WTC11 (cell line): Measurements from ENCODE around the gene KIAA0930. TPM values are rescaled to one million over a fixed set of nuclear protein-coding genes. Genes with fewer than 3 reads are reported as not detected.

Source experiments
- ATAC-seq: fragments of 200-7000 bp; cut with Tn5 transposase; 2 replicates; pipeline ENCODE4 v1.10.0; 2021; ENCODE audit warnings: mild to moderate bottlenecking, moderate library complexity
- CTCF ChIA-PET: fragments of 300-600 bp; sonication (Branson Sonifier 250); formaldehyde crosslinking; loops from one replicate; lab custom pipeline; 2021; ENCODE audit warnings: antibody characterized with exemption; lab: Charles Lee
- POLR2A ChIA-PET: fragments of 350-600 bp; sonication (Branson Sonifier 250); formaldehyde crosslinking; loops from one replicate; lab custom pipeline; 2021; ENCODE audit warnings: antibody characterized with exemption; lab: Charles Lee
- DNase-seq: peaks from one replicate; pipeline ENCODE4 v3.0.0; 2021; ENCODE audit warnings: low spot score
- H3K27ac Mint-ChIP-seq: 2 replicates; pipeline ENCODE4 v1.8.0; 2021; ENCODE audit warnings: mixed read lengths
- H3K27me3 Mint-ChIP-seq: 2 replicates; pipeline ENCODE4 v1.8.0; 2021; ENCODE audit warnings: low read depth, mild to moderate bottlenecking, moderate library complexity, mixed read lengths
- H3K36me3 Mint-ChIP-seq: 2 replicates; pipeline ENCODE4 v1.8.0; 2021; ENCODE audit warnings: mixed read lengths
- H3K4me1 Mint-ChIP-seq: 2 replicates; pipeline ENCODE4 v1.8.0; 2022; ENCODE audit warnings: mixed read lengths
- H3K4me3 Mint-ChIP-seq: 2 replicates; pipeline ENCODE4 v1.8.0; 2021; ENCODE audit warnings: mild to moderate bottlenecking, moderate library complexity, mixed read lengths
- H3K9me3 Mint-ChIP-seq: 2 replicates; pipeline ENCODE4 v1.8.0; 2021; ENCODE audit warnings: mixed read lengths
- ATF1 ChIP-seq: sonication (generic); formaldehyde crosslinking; IDR thresholded peaks from 2 replicates; pipeline ENCODE4 v1.8.1; 2023; ENCODE audit warnings: mild to moderate bottlenecking, moderate library complexity, missing genetic modification reagents
- ELF4 ChIP-seq: sonication (generic); formaldehyde crosslinking; IDR thresholded peaks from 2 replicates; pipeline ENCODE4 v1.8.1; 2022; ENCODE audit warnings: low read depth, mild to moderate bottlenecking, moderate library complexity, missing genetic modification reagents
- ESRRA ChIP-seq: sonication (generic); formaldehyde crosslinking; IDR thresholded peaks from 2 replicates; pipeline ENCODE4 v1.8.1; 2022; ENCODE audit warnings: mild to moderate bottlenecking, missing genetic modification reagents, borderline replicate concordance
- FOXJ3 ChIP-seq: sonication (generic); formaldehyde crosslinking; IDR thresholded peaks from 2 replicates; pipeline ENCODE4 v1.9.0; 2021; ENCODE audit warnings: missing genetic modification reagents, mild to moderate bottlenecking, borderline replicate concordance
- GRHL2 ChIP-seq: fragments of 250-450 bp; sonication (Bioruptor Pico); IDR thresholded peaks from 2 replicates; pipeline ENCODE4 v1.8.0; 2022; ENCODE audit warnings: mild to moderate bottlenecking, moderate library complexity; ENCODE audit not compliant: insufficient replicate concordance, severe bottlenecking
- JUN ChIP-seq: sonication (generic); formaldehyde crosslinking; IDR thresholded peaks from 2 replicates; pipeline ENCODE4 v1.8.0; 2023; ENCODE audit warnings: mild to moderate bottlenecking, missing genetic modification reagents
- NR3C1 ChIP-seq: sonication (generic); formaldehyde crosslinking; conservative IDR thresholded peaks from 2 replicates; pipeline ENCODE4 v1.8.1; 2023; ENCODE audit warnings: low read depth, mild to moderate bottlenecking, missing genetic modification reagents
- SP1 ChIP-seq: sonication (generic); formaldehyde crosslinking; conservative IDR thresholded peaks from 2 replicates; pipeline ENCODE4 v1.8.1; 2022; ENCODE audit warnings: missing genetic modification reagents
- TEAD4 ChIP-seq: sonication (generic); formaldehyde crosslinking; IDR thresholded peaks from 2 replicates; pipeline ENCODE4 v1.8.0; 2022; ENCODE audit warnings: mild to moderate bottlenecking, missing genetic modification reagents
- ZNF423 ChIP-seq: fragments of 250-450 bp; sonication (Bioruptor Pico); IDR thresholded peaks from 2 replicates; pipeline ENCODE4 v2.1.2; 2022; ENCODE audit warnings: mild to moderate bottlenecking, moderate library complexity
- total RNA-seq: library from RNA; stranded (reverse); gene quantifications from 3 replicates; pipeline ENCODE4 v1.2.3, GENCODE V29; 2021
- TF ChIP-seq, protein P1 (sequence below): sonication (generic); formaldehyde crosslinking; IDR thresholded peaks from 2 replicates; pipeline ENCODE4 v1.8.1; 2022; ENCODE audit warnings: low read depth, missing genetic modification reagents, borderline replicate concordance
- TF ChIP-seq, protein P2 (sequence below): sonication (generic); formaldehyde crosslinking; IDR thresholded peaks from 2 replicates; pipeline ENCODE4 v1.8.1; 2023; ENCODE audit warnings: mild to moderate bottlenecking, missing genetic modification reagents, borderline replicate concordance
- TF ChIP-seq, protein P3 (sequence below): sonication (generic); formaldehyde crosslinking; IDR thresholded peaks from 2 replicates; pipeline ENCODE4 v1.8.1; 2023; ENCODE audit warnings: mild to moderate bottlenecking, missing genetic modification reagents
- TF ChIP-seq, protein P4 (sequence below): sonication (generic); formaldehyde crosslinking; conservative IDR thresholded peaks from 2 replicates; pipeline ENCODE4 v1.8.1; 2023; ENCODE audit warnings: mild to moderate bottlenecking, low read depth, missing genetic modification reagents, moderate library complexity
- TF ChIP-seq, protein P5 (sequence below): sonication (generic); formaldehyde crosslinking; IDR thresholded peaks from 2 replicates; pipeline ENCODE4 v1.8.1; 2023; ENCODE audit warnings: mild to moderate bottlenecking, moderate library complexity, missing genetic modification reagents

Gene KIAA0930
- total RNA-seq, 1 experiment from 2014 or later = 62.1 TPM

DNA sequence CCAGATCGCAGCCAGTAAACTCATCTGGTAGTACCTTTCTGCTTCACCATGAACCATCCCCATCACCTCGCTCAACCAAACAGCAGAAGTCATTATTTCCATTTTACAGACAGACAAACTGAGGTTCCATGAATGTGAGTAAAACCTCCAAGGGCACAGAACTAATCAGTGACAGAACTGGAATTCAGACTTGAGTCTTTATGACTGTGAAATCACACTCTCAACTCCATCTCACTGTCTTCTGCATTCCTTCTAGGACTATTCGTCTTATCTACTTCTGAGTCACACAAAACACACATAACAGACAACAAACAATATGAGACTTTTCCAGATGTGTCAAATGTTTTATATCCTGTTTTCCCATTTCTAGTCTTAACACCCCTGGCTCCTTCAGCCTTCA lies 86.3 kb downstream of the KIAA0930 start:
- no peak for DNase-seq
- CTCF ChIA-PET = no interaction called here
- H3K9me3 Mint-ChIP-seq = no peaks in the 10 kb centered on the region
- TF ChIP-seq ZNF423 (no peak), ESRRA (CRISPR knock-in tag) (no peak), TEAD4 (no peak), SP1 (CRISPR knock-in tag) (no peak), JUN (no peak), NR3C1 (no peak), ELF4 (CRISPR knock-in tag) (no peak), FOXJ3 (CRISPR knock-in tag) (no peak), ATF1 (no peak), GRHL2 (CRISPR knock-in tag) (no peak)
- TF ChIP-seq, protein P1, sequence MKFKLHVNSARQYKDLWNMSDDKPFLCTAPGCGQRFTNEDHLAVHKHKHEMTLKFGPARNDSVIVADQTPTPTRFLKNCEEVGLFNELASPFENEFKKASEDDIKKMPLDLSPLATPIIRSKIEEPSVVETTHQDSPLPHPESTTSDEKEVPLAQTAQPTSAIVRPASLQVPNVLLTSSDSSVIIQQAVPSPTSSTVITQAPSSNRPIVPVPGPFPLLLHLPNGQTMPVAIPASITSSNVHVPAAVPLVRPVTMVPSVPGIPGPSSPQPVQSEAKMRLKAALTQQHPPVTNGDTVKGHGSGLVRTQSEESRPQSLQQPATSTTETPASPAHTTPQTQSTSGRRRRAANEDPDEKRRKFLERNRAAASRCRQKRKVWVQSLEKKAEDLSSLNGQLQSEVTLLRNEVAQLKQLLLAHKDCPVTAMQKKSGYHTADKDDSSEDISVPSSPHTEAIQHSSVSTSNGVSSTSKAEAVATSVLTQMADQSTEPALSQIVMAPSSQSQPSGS (CRISPR knock-in tag) = no peak
- TF ChIP-seq, protein P2, sequence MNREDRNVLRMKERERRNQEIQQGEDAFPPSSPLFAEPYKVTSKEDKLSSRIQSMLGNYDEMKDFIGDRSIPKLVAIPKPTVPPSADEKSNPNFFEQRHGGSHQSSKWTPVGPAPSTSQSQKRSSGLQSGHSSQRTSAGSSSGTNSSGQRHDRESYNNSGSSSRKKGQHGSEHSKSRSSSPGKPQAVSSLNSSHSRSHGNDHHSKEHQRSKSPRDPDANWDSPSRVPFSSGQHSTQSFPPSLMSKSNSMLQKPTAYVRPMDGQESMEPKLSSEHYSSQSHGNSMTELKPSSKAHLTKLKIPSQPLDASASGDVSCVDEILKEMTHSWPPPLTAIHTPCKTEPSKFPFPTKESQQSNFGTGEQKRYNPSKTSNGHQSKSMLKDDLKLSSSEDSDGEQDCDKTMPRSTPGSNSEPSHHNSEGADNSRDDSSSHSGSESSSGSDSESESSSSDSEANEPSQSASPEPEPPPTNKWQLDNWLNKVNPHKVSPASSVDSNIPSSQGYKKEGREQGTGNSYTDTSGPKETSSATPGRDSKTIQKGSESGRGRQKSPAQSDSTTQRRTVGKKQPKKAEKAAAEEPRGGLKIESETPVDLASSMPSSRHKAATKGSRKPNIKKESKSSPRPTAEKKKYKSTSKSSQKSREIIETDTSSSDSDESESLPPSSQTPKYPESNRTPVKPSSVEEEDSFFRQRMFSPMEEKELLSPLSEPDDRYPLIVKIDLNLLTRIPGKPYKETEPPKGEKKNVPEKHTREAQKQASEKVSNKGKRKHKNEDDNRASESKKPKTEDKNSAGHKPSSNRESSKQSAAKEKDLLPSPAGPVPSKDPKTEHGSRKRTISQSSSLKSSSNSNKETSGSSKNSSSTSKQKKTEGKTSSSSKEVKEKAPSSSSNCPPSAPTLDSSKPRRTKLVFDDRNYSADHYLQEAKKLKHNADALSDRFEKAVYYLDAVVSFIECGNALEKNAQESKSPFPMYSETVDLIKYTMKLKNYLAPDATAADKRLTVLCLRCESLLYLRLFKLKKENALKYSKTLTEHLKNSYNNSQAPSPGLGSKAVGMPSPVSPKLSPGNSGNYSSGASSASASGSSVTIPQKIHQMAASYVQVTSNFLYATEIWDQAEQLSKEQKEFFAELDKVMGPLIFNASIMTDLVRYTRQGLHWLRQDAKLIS (CRISPR knock-in tag) = no peak
- TF ChIP-seq, protein P3, sequence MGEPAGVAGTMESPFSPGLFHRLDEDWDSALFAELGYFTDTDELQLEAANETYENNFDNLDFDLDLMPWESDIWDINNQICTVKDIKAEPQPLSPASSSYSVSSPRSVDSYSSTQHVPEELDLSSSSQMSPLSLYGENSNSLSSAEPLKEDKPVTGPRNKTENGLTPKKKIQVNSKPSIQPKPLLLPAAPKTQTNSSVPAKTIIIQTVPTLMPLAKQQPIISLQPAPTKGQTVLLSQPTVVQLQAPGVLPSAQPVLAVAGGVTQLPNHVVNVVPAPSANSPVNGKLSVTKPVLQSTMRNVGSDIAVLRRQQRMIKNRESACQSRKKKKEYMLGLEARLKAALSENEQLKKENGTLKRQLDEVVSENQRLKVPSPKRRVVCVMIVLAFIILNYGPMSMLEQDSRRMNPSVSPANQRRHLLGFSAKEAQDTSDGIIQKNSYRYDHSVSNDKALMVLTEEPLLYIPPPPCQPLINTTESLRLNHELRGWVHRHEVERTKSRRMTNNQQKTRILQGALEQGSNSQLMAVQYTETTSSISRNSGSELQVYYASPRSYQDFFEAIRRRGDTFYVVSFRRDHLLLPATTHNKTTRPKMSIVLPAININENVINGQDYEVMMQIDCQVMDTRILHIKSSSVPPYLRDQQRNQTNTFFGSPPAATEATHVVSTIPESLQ (CRISPR knock-in tag) = no peak
- TF ChIP-seq, protein P4, sequence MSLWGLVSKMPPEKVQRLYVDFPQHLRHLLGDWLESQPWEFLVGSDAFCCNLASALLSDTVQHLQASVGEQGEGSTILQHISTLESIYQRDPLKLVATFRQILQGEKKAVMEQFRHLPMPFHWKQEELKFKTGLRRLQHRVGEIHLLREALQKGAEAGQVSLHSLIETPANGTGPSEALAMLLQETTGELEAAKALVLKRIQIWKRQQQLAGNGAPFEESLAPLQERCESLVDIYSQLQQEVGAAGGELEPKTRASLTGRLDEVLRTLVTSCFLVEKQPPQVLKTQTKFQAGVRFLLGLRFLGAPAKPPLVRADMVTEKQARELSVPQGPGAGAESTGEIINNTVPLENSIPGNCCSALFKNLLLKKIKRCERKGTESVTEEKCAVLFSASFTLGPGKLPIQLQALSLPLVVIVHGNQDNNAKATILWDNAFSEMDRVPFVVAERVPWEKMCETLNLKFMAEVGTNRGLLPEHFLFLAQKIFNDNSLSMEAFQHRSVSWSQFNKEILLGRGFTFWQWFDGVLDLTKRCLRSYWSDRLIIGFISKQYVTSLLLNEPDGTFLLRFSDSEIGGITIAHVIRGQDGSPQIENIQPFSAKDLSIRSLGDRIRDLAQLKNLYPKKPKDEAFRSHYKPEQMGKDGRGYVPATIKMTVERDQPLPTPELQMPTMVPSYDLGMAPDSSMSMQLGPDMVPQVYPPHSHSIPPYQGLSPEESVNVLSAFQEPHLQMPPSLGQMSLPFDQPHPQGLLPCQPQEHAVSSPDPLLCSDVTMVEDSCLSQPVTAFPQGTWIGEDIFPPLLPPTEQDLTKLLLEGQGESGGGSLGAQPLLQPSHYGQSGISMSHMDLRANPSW (CRISPR knock-in tag) = no peak
- TF ChIP-seq, protein P5, sequence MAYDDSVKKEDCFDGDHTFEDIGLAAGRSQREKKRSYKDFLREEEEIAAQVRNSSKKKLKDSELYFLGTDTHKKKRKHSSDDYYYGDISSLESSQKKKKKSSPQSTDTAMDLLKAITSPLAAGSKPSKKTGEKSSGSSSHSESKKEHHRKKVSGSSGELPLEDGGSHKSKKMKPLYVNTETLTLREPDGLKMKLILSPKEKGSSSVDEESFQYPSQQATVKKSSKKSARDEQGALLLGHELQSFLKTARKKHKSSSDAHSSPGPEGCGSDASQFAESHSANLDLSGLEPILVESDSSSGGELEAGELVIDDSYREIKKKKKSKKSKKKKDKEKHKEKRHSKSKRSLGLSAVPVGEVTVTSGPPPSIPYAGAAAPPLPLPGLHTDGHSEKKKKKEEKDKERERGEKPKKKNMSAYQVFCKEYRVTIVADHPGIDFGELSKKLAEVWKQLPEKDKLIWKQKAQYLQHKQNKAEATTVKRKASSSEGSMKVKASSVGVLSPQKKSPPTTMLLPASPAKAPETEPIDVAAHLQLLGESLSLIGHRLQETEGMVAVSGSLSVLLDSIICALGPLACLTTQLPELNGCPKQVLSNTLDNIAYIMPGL = no peak
- TF ChIP-seq, all 79 proteins: peak for 0
- Mint-ChIP-seq H3K27ac (no peak overlapping the region), H3K4me1 (peaks cover 8% of the 10 kb centered on the region; the same call in 1 of the 2 replicates), H3K27me3 (no peaks in the 10 kb centered on the region), H3K4me3 (no peak overlapping the region), H3K36me3 (peaks cover 21% of the 10 kb centered on the region)
- POLR2A ChIA-PET = no interaction called here
- no peak for ATAC-seq
